Endothelial cell of umbilical vein (primary cell): ENCODE results near the gene FAM43A. TPM values are rescaled to one million over a fixed set of nuclear protein-coding genes. Genes with fewer than 3 reads are reported as not detected.

Experiments used
- BruUV-seq: library from RNA; stranded (reverse); fragments of 400-500 nt; replicated peaks from 2 replicates; lab custom pipeline; 2021; lab: Mats Ljungman, UMichigan
- CTCF ChIA-PET: fragments of 300-600, 350-600 bp; sonication (Branson Sonifier 250); formaldehyde crosslinking; loops from one replicate; lab custom pipeline; 2021; ENCODE audit warnings: antibody characterized with exemption, inconsistent platforms; lab: Charles Lee
- POLR2A ChIA-PET: fragments of 300-600, 350-600 bp; sonication (Branson Sonifier 250); formaldehyde crosslinking; loops from one replicate; lab custom pipeline; 2021; ENCODE audit warnings: antibody characterized with exemption, inconsistent platforms; lab: Charles Lee
- DNase-seq: peaks from one replicate; pipeline ENCODE4 v3.0.0-alpha.2; 2011; ENCODE audit warnings: low read depth, low spot score
- FAIRE-seq: peaks from 2 replicates; lab custom pipeline; 2011; peaks lifted over from hg19 to GRCh38; lab: Jason Lieb, UNC
- H2AFZ ChIP-seq: 2 replicates; pipeline ENCODE4 v1.6.0; 2012; ENCODE audit warnings: low read depth, low read length, control low read depth, inconsistent platforms
- H3K27ac ChIP-seq: 2 replicates; pipeline ENCODE4 v1.5.1; 2011; ENCODE audit warnings: low read depth, mild to moderate bottlenecking, control low read depth, low read length, moderate library complexity; ENCODE audit not compliant: insufficient read depth
- H3K27me3 ChIP-seq, 2 experiments: 2 replicates each; pipeline versions ENCODE4 v1.6.0 to v1.6.1; 2011; ENCODE audit warnings: low read length in 2 of 2, mixed read lengths in 1 of 2; ENCODE audit not compliant: control insufficient read depth in 2 of 2, insufficient read depth in 2 of 2
- H3K36me3 ChIP-seq, 2 experiments: 2 replicates in 1 of 2; 3 replicates in 1 of 2; pipeline ENCODE4 v1.5.1; 2011; ENCODE audit warnings: low read length in 2 of 2, mild to moderate bottlenecking in 1 of 2, moderate library complexity in 1 of 2; ENCODE audit not compliant: control insufficient read depth in 2 of 2, insufficient read depth in 2 of 2; ENCODE audit errors: extremely low read depth in 1 of 2
- H3K4me1 ChIP-seq: 3 replicates; pipeline ENCODE4 v1.5.1; 2011; ENCODE audit warnings: mild to moderate bottlenecking, low read length; ENCODE audit not compliant: control insufficient read depth, insufficient read depth; ENCODE audit errors: extremely low read depth
- H3K4me2 ChIP-seq: 2 replicates; pipeline ENCODE4 v1.6.1; 2011; ENCODE audit warnings: low read length, control low read depth, mixed read lengths; ENCODE audit not compliant: insufficient read depth
- H3K4me3 ChIP-seq, 3 experiments: fragments of 200-600 bp in 1 of 3; sonication (generic), shearing (Covaris generic) in 1 of 3; replicated peaks in 1 of 3; 2 replicates each; pipeline ENCODE4 v1.5.1; 2011 to 2016; ENCODE audit warnings: control low read depth in 3 of 3, low read length in 3 of 3, mild to moderate bottlenecking in 2 of 3, inconsistent platforms in 1 of 3, low read depth in 1 of 3, moderate library complexity in 1 of 3; ENCODE audit not compliant: insufficient read depth in 1 of 3
- H3K79me2 ChIP-seq: 2 replicates; pipeline ENCODE4 v1.6.0; 2012; ENCODE audit warnings: low read length, inconsistent platforms; ENCODE audit not compliant: control insufficient read depth, insufficient read depth
- H3K9ac ChIP-seq: replicated peaks from 2 replicates; pipeline ENCODE3; 2011; ENCODE audit warnings: low read length, control low read depth; ENCODE audit not compliant: insufficient read depth; ENCODE audit errors: extremely low read depth
- H3K9me1 ChIP-seq: replicated peaks from 3 replicates; pipeline ENCODE4 v1.6.0; 2011; ENCODE audit warnings: mild to moderate bottlenecking, low read length; ENCODE audit not compliant: control insufficient read depth, insufficient read depth; ENCODE audit errors: extremely low read depth
- H3K9me3 ChIP-seq: replicated peaks from 2 replicates; pipeline ENCODE4 v1.5.1; 2012; ENCODE audit warnings: low read length, inconsistent platforms; ENCODE audit not compliant: control insufficient read depth, insufficient read depth
- H4K20me1 ChIP-seq: replicated peaks from 2 replicates; pipeline ENCODE3; 2011; ENCODE audit warnings: mild to moderate bottlenecking, low read length; ENCODE audit not compliant: control insufficient read depth, insufficient read depth; ENCODE audit errors: extremely low read depth
- EZH2 ChIP-seq: IDR thresholded peaks from 2 replicates; pipeline ENCODE4 v1.6.1; 2012; ENCODE audit warnings: borderline replicate concordance, low read depth, mild to moderate bottlenecking, moderate library complexity, low read length, inconsistent platforms; ENCODE audit not compliant: severe bottlenecking
- GATA2 ChIP-seq: IDR thresholded peaks from 2 replicates; pipeline ENCODE4 v1.7.0; 2011; ENCODE audit warnings: low read depth, mild to moderate bottlenecking, moderate library complexity, mixed read lengths, low read length; ENCODE audit not compliant: insufficient read length, insufficient read depth
- JUN ChIP-seq: IDR thresholded peaks from 2 replicates; pipeline ENCODE4 v1.6.1; 2011; ENCODE audit warnings: borderline replicate concordance, low read depth; ENCODE audit not compliant: insufficient read length, insufficient read depth
- MYC ChIP-seq: IDR thresholded peaks from one replicate; pipeline ENCODE4 v1.6.1; 2011; ENCODE audit warnings: mild to moderate bottlenecking, low read depth, low read length
- POLR2A ChIP-seq: IDR thresholded peaks from 2 replicates; pipeline ENCODE4 v1.6.1; 2012; ENCODE audit warnings: low read depth, mild to moderate bottlenecking, control low read depth, low read length
- POLR2AphosphoS5 ChIP-seq: IDR thresholded peaks from 2 replicates; pipeline ENCODE4 v1.6.1; 2012; ENCODE audit warnings: low read depth, mild to moderate bottlenecking, control low read depth, low read length, moderate library complexity; ENCODE audit not compliant: insufficient read depth
- dilution Hi-C: fragments of 300-500 bp; cut with MboI; formaldehyde crosslinking; loops from one replicate; pipeline ENCODE4 v1.15.0; 2019; ENCODE audit warnings: low sequenced_read_pairs; ENCODE audit not compliant: extremely low pct_ligation_motif_present
- intact Hi-C: fragments of 100-400 bp; cut with micrococcal nuclease; formaldehyde crosslinking; loops from one replicate; pipeline ENCODE4 v1.10.0; 2022
- polyA plus RNA-seq, 4 experiments: library from polyadenylated mRNA; depleted of rRNA in 3 of 4; stranded (reverse) in 3 of 4; unstranded in 1 of 4; fragments of >200 nt; gene quantifications; 2 replicates each; pipeline versions ENCODE4 v1.2.1 to v1.2.3, GENCODE V29; 2011 to 2012; ENCODE audit warnings: missing spikeins in 1 of 4
- total RNA-seq: library from RNA; stranded (reverse); gene quantifications from 2 replicates; pipeline ENCODE4 v1.2.3, GENCODE V29; 2021
- TF ChIP-seq, protein P1 (sequence below), 2 donors: IDR thresholded peaks; 1 replicate in 1 of 2; 2 replicates in 1 of 2; pipeline ENCODE4 v1.5.1; 2011; ENCODE audit warnings: low read length in 2 of 2, mild to moderate bottlenecking in 2 of 2, moderate library complexity in 2 of 2, control low read depth in 1 of 2, inconsistent platforms in 1 of 2, low read depth in 1 of 2; ENCODE audit not compliant: insufficient read depth in 1 of 2; ENCODE audit errors: extremely low read depth in 1 of 2

Gene FAM43A
- total and polyA plus RNA-seq, 2 donors (not counting 3 experiments of a cell fraction or from before 2014, with no cell fraction given): 244 to 307 TPM

- peaks cover 41% of the 10 kb centered on the region for H3K79me2 ChIP-seq
- H4K20me1 ChIP-seq: peaks cover 3% of the 10 kb centered on the region
- no peak for DNase-seq
- H3K9me1 ChIP-seq: no peaks in the 10 kb centered on the region
- ChIA-PET CTCF (interaction anchor here (0.7 to 3.7 kb wide), 13 partner anchors 16 to 583 kb away, joined by 3 to 20 read pairs (median 5); partner anchors contain the start of genes LSG1 and XXYLT1), POLR2A (interaction anchor here (0.6 to 4.7 kb wide), 18 partner anchors 16 to 583 kb away, joined by 3 to 35 read pairs (median 4); partner anchors contain the start of genes LSG1 and XXYLT1)
- peak overlapping the region; percentile 92 for H3K4me2 ChIP-seq
- H3K36me3 ChIP-seq: peaks cover 20 to 25% of the 10 kb centered on the region in 2 experiments
- H3K9me3 ChIP-seq: no peaks in the 10 kb centered on the region
- TF ChIP-seq JUN: no peak
- no peak for TF ChIP-seq MYC
- TF ChIP-seq, protein P1, sequence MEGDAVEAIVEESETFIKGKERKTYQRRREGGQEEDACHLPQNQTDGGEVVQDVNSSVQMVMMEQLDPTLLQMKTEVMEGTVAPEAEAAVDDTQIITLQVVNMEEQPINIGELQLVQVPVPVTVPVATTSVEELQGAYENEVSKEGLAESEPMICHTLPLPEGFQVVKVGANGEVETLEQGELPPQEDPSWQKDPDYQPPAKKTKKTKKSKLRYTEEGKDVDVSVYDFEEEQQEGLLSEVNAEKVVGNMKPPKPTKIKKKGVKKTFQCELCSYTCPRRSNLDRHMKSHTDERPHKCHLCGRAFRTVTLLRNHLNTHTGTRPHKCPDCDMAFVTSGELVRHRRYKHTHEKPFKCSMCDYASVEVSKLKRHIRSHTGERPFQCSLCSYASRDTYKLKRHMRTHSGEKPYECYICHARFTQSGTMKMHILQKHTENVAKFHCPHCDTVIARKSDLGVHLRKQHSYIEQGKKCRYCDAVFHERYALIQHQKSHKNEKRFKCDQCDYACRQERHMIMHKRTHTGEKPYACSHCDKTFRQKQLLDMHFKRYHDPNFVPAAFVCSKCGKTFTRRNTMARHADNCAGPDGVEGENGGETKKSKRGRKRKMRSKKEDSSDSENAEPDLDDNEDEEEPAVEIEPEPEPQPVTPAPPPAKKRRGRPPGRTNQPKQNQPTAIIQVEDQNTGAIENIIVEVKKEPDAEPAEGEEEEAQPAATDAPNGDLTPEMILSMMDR (IDR thresholded peaks at IDR 0.05; ENCODE audit: extremely low read depth in 1 of 2, insufficient read depth in 1 of 2, low read depth in 1 of 2, low read length in 2 of 2): peak; percentile 14 to 35
- no peak for TF ChIP-seq EZH2
- TF ChIP-seq POLR2A: peak; percentile 87
- peak; percentile 31 for TF ChIP-seq POLR2AphosphoS5
- TF ChIP-seq GATA2: no peak
- no peaks in the 10 kb centered on the region for H3K27me3 ChIP-seq
- dilution Hi-C loops (loop anchor here (10.0 to 25.0 kb wide), 2 partner anchors 425 to 557 kb away; no protein-coding TSS in a partner anchor), intact Hi-C loops (loop anchor here (2.0 to 10.0 kb wide), 2 partner anchors 145 to 317 kb away; no protein-coding TSS in a partner anchor)
- peaks cover 32% of the 10 kb centered on the region for H3K4me1 ChIP-seq
- BruUV-seq: no TSS peak
- H3K27ac ChIP-seq: peak overlapping the region; percentile 76
- peak overlapping the region; percentile 90 for H3K9ac ChIP-seq
- H3K4me3 ChIP-seq: peak overlapping the region; percentile 89 to 94 (median 90)
- H2AFZ ChIP-seq: no peak overlapping the region
- no peak for FAIRE-seq
Measured at GRCh38 chr3:194687638-194688199, 2.0 kb downstream of the FAM43A start.
